MM.1S (cell line): ENCODE results near the gene MDFI.

ENCODE experiments used
- EZH2phosphoT487 ChIP-seq: fragments of 300-600 bp; sonication (generic); IDR thresholded peaks from 2 replicates; pipeline ENCODE4 v1.6.1; 2018; ENCODE audit warnings: antibody characterized with exemption, low read length
- TF ChIP-seq, protein P1 (sequence below): fragments of 300-600 bp; sonication (generic); IDR thresholded peaks from 2 replicates; pipeline ENCODE4 v1.5.1; 2016; ENCODE audit warnings: antibody characterized with exemption, low read length, mixed read lengths

DNA sequence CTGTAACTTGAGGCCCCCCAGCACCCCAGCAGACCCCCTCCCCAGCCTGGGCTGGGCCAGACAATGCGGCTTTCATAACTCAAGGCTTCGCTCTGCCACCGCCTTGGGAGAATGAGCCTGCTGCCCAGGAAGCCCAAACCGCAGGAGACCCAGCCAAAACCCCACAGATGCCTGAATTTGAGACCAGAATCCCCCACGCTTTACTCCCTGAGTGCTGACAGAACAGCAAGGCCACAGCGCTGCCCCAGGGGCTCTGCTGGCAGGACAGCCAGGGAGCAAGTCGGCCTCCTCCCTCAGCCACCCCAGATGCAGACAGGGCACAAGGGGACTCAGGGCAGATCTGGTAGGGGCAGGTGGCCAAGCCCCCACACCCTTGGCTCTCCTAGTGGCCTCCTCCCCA, 2.2 kb downstream of the MDFI start:
- TF ChIP-seq EZH2phosphoT487 = no peak
- TF ChIP-seq, protein P1, sequence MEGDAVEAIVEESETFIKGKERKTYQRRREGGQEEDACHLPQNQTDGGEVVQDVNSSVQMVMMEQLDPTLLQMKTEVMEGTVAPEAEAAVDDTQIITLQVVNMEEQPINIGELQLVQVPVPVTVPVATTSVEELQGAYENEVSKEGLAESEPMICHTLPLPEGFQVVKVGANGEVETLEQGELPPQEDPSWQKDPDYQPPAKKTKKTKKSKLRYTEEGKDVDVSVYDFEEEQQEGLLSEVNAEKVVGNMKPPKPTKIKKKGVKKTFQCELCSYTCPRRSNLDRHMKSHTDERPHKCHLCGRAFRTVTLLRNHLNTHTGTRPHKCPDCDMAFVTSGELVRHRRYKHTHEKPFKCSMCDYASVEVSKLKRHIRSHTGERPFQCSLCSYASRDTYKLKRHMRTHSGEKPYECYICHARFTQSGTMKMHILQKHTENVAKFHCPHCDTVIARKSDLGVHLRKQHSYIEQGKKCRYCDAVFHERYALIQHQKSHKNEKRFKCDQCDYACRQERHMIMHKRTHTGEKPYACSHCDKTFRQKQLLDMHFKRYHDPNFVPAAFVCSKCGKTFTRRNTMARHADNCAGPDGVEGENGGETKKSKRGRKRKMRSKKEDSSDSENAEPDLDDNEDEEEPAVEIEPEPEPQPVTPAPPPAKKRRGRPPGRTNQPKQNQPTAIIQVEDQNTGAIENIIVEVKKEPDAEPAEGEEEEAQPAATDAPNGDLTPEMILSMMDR = no peak
